PC-9 (cell line): ENCODE data around the gene MSANTD1. TPM values are rescaled to one million over a fixed set of nuclear protein-coding genes. Genes with fewer than 3 reads are reported as not detected.

Experiments used
- BruUV-seq: library from RNA; stranded (reverse); fragments of 400-500 nt; replicated peaks from 2 replicates; lab custom pipeline; 2021; lab: Mats Ljungman, UMichigan
- CTCF ChIA-PET: fragments of 300-600 bp; sonication (Branson Sonifier 250); formaldehyde crosslinking; loops from one replicate; lab custom pipeline; 2022; ENCODE audit warnings: antibody characterized with exemption; lab: Charles Lee
- POLR2A ChIA-PET: fragments of 300-600 bp; sonication (Branson Sonifier 250); formaldehyde crosslinking; loops from one replicate; lab custom pipeline; 2022; ENCODE audit warnings: antibody characterized with exemption; ENCODE audit not compliant: unreplicated experiment; lab: Charles Lee
- DNase-seq, 2 experiments: peaks; one replicate each; pipeline versions ENCODE4 v3.0.0 to v3.0.0-alpha.2; 2015 to 2022; ENCODE audit warnings: mixed read lengths in 1 of 2
- H2AFZ ChIP-seq: fragments of 200-600 bp; sonication (generic); 2 replicates; pipeline ENCODE4 v1.8.1; 2017; ENCODE audit warnings: antibody characterized with exemption
- H3F3A ChIP-seq: fragments of 200-600 bp; sonication (generic); 2 replicates; pipeline ENCODE4 v1.8.1; 2017; ENCODE audit warnings: antibody characterized with exemption, mild to moderate bottlenecking, low read depth; ENCODE audit not compliant: insufficient read depth
- H3K27ac ChIP-seq: fragments of 200-600 bp; sonication (generic); 2 replicates; pipeline ENCODE4 v1.6.1; 2016; ENCODE audit warnings: mixed run types
- H3K27me3 ChIP-seq: fragments of 200-600 bp; sonication (generic); 2 replicates; pipeline ENCODE4 v1.6.1; 2016; ENCODE audit warnings: low read depth, mixed run types; ENCODE audit not compliant: insufficient read depth
- H3K36me3 ChIP-seq: fragments of 200-600 bp; sonication (generic); 2 replicates; pipeline ENCODE4 v1.6.1; 2016; ENCODE audit warnings: low read depth, mixed run types
- H3K4me1 ChIP-seq: fragments of 200-600 bp; sonication (generic); replicated peaks from 2 replicates; pipeline ENCODE4 v1.6.1; 2016; ENCODE audit warnings: mixed run types; ENCODE audit not compliant: insufficient read depth
- H3K4me2 ChIP-seq: fragments of 200-600 bp; sonication (generic); 2 replicates; pipeline ENCODE4 v1.6.1; 2017; ENCODE audit warnings: mixed run types
- H3K4me3 ChIP-seq: fragments of 200-600 bp; sonication (generic); 2 replicates; pipeline ENCODE4 v1.6.1; 2016; ENCODE audit warnings: mixed run types
- H3K79me2 ChIP-seq: fragments of 200-600 bp; sonication (generic); 2 replicates; pipeline ENCODE4 v1.6.1; 2017; ENCODE audit warnings: low read depth, mixed run types
- H3K9me2 ChIP-seq: fragments of 200-600 bp; sonication (generic); 2 replicates; pipeline ENCODE4 v1.8.1; 2017; ENCODE audit warnings: mild to moderate bottlenecking; ENCODE audit not compliant: insufficient read depth
- H3K9me3 ChIP-seq: fragments of 200-600 bp; sonication (generic); 2 replicates; pipeline ENCODE4 v1.8.1; 2016; ENCODE audit warnings: low read depth; ENCODE audit not compliant: insufficient read depth
- H4K20me1 ChIP-seq: fragments of 200-600 bp; sonication (generic); 2 replicates; pipeline ENCODE4 v1.8.1; 2017; ENCODE audit not compliant: insufficient read depth
- CTCF ChIP-seq: fragments of 200-600 bp; sonication (generic); conservative IDR thresholded peaks from 2 replicates; pipeline ENCODE4 v1.6.1; 2017; ENCODE audit warnings: mixed run types, antibody characterized with exemption, mild to moderate bottlenecking, moderate library complexity
- EZH2 ChIP-seq: fragments of 200-600 bp; sonication (generic); IDR thresholded peaks from 2 replicates; pipeline ENCODE4 v1.8.0; 2017; ENCODE audit warnings: antibody characterized with exemption, low read depth
- intact Hi-C: fragments of 100-400 bp; cut with micrococcal nuclease; formaldehyde crosslinking; loops from one replicate; pipeline ENCODE4 v1.10.0; 2022; ENCODE audit not compliant: unreplicated experiment
- total RNA-seq: library from RNA; stranded (reverse); gene quantifications from 2 replicates; pipeline ENCODE4 v1.2.3, GENCODE V29; 2021

Gene MSANTD1
- total RNA-seq, 1 experiment from 2014 or later: 3.1 TPM

- Histone ChIP-seq H2AFZ (no peak overlapping the region), H3K27ac (no peak overlapping the region), H3K9me2 (no peaks in the 10 kb centered on the region), H3K9me3 (no peaks in the 10 kb centered on the region), H3K4me3 (no peak overlapping the region), H3K4me1 (peaks cover 25% of the 10 kb centered on the region), H3K36me3 (no peaks in the 10 kb centered on the region), H3K27me3 (no peaks in the 10 kb centered on the region), H3K79me2 (no peaks in the 10 kb centered on the region), H4K20me1 (no peaks in the 10 kb centered on the region), H3K4me2 (peak overlapping the region; percentile 35; the same call in 1 of the 2 replicates), H3F3A (peaks cover 17% of the 10 kb centered on the region; the same call in 1 of the 2 replicates)
- DNase-seq: no peak
- CTCF ChIA-PET: no interaction called here
- intact Hi-C loops: loop anchor here (5.0 kb wide), 1 partner anchor 276 kb away; the partner anchor contains the start of gene LRPAP1
- BruUV-seq: no TSS peak
- no peak for TF ChIP-seq CTCF
- TF ChIP-seq EZH2: no peak
- POLR2A ChIA-PET: interaction anchor here (0.6 kb wide), 2 partner anchors 412 to 493 kb away, joined by 3 to 8 read pairs; no protein-coding TSS in a partner anchor
Observed at GRCh38 chr4:3256230-3257102, 7.5 kb downstream of the MSANTD1 start.

GRCh38 chr4:3257103-3257555 is 8.2 kb downstream of the MSANTD1 start:
- H3K4me2 ChIP-seq: peak overlapping the region; percentile 38; the same call in 1 of the 2 replicates

More at GRCh38 chr4:3257103-3257555, 8.2 kb downstream of the MSANTD1 start:
- no peak overlapping the region for H2AFZ ChIP-seq
- intact Hi-C loops: loop anchor here (5.0 kb wide), 1 partner anchor 275 kb away; the partner anchor contains the start of gene LRPAP1
- H3K9me3 ChIP-seq: no peaks in the 10 kb centered on the region
- ChIA-PET CTCF (no interaction called here), POLR2A (interaction anchor here (0.6 kb wide), 2 partner anchors 412 to 493 kb away, joined by 3 to 8 read pairs; no protein-coding TSS in a partner anchor)
- H3K4me3 ChIP-seq: no peak overlapping the region
- H3K4me1 ChIP-seq: peaks cover 25% of the 10 kb centered on the region
- peaks cover 17% of the 10 kb centered on the region; the same call in 1 of the 2 replicates for H3F3A ChIP-seq
- no peaks in the 10 kb centered on the region for H3K36me3 ChIP-seq
- H3K27me3 ChIP-seq: no peaks in the 10 kb centered on the region
- H3K79me2 ChIP-seq: no peaks in the 10 kb centered on the region
- DNase-seq: peak; percentile 72 to 92
- peak overlapping the region; percentile 65; the same call in 1 of the 2 replicates for H3K27ac ChIP-seq
- TF ChIP-seq CTCF: no peak
- TF ChIP-seq EZH2: no peak
- no TSS peak for BruUV-seq
- H3K9me2 ChIP-seq: no peaks in the 10 kb centered on the region
- no peaks in the 10 kb centered on the region for H4K20me1 ChIP-seq
